NCI-H128 (cell line): ENCODE measurements around the gene SPAM1.
"Not testable (repeated sequence)": the region's sequence is repeated elsewhere in the genome, so short reads cannot be mapped to it uniquely, and the experiment has no call there.

Source experiments
- DNase-seq: peaks from one replicate; lab custom pipeline; 2025; ENCODE audit not compliant: unreplicated experiment; lab: John Stamatoyannopoulos, UW

Gene SPAM1, protein sequence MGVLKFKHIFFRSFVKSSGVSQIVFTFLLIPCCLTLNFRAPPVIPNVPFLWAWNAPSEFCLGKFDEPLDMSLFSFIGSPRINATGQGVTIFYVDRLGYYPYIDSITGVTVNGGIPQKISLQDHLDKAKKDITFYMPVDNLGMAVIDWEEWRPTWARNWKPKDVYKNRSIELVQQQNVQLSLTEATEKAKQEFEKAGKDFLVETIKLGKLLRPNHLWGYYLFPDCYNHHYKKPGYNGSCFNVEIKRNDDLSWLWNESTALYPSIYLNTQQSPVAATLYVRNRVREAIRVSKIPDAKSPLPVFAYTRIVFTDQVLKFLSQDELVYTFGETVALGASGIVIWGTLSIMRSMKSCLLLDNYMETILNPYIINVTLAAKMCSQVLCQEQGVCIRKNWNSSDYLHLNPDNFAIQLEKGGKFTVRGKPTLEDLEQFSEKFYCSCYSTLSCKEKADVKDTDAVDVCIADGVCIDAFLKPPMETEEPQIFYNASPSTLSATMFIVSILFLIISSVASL

DNA sequence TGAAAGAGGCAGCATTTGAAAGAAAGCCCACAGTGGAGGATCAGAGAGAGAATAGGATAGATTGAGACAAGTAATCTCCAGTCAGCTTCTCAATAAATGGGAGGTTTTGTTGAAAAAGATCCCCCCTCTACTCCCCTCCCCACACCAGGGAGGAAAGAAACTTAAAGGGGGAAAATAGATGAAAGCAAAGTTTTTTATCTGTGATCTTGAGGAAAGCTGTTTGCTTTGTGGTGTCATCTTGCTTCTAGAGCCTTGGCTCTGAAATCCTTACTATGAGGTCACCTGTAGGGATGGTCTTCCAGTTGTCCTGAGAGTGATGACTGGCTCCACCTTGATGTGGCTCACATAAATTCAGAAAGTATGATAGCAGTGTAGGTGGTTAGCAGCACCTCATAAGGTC lies at the start of gene SPAM1:
Gene SPAM1, plus strand, starts transcription at position 301 of the 400 bp plus-strand sequence. CDS start 28,330 bp downstream, outside the sequence.
- DNase-seq, result no peak

DNA sequence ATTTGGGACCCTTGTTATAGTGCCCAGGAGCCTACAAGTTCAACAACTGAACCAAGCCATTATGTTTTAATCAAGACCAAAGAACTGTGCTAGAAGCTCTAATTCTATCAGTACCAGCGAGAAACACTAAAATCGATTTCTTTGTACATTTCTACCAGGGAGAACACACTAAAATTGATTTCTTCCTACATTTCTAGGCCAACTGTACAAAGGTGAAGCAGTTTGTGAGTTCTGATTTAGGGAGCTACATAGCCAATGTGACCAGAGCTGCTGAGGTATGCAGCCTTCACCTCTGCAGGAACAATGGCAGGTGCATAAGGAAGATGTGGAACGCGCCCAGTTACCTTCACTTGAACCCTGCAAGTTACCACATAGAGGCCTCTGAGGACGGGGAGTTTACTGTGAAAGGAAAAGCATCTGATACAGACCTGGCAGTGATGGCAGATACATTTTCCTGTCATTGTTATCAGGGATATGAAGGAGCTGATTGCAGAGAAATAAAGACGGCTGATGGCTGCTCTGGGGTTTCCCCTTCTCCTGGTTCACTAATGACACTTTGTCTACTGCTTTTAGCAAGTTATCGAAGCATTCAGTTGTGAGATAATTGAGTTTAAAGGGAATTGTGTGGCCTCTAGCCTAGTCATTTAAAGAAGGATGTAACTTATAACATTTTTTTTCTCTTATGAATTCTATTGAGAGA lies 48.3 kb upstream of the SPAM1 start:
- no peak for DNase-seq

DNA sequence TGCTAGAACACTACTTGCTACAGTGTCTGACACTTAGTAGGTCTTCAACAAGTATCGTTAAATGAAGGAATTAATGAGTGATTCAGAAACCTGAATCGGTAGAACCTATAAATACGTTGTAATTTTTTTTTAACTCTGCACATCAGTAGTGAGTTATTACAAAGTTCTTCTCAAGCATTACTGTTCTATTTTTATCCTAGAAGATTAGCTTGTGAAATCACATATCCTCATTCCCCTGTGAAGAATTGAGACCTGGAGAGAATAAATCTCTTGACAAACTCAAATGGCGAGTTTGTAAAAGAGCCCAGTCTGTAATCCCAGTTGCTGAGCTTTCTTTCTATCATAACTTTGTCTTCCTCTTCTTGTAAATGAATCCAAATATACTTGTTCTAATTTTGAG lies 45.4 kb upstream of the SPAM1 start:
- no peak for DNase-seq

DNA sequence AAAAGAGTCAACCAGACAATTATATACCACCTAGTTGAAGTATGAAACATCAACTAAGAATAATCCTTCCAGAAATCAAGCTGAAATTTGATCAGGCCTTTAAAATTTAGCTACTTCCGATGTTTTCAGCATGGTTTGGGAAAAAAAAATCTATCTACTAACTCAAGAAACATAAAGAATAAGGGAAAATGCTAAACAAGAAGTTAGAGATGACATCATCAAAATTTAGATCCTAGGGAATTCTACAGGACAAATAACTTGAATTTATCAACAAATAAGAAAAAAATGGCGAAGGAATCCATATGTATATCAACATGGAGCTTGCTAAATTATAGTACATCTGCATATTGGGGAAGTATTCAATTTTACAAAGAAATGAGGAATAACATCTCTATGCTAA lies 43.7 kb upstream of the SPAM1 start:
- no peak for DNase-seq

DNA sequence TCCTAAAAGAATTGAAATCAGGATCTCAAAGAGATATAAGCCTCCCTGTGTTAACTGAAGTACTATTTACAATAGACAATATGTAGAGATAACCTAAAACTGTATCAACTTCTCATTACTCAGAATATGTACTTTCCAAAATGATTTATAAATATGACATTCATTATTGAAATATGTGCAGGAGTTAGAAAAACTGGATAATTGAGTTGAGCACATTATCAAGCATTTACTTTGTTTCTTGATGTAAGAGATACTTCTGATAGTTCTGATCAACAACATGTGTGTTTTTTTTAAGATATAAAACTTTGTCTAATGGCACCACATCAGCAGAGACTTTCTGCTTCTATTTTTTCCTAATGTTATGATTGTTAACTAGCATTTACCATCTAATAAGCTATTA lies 41.9 kb upstream of the SPAM1 start:
- DNase-seq, result no peak

DNA sequence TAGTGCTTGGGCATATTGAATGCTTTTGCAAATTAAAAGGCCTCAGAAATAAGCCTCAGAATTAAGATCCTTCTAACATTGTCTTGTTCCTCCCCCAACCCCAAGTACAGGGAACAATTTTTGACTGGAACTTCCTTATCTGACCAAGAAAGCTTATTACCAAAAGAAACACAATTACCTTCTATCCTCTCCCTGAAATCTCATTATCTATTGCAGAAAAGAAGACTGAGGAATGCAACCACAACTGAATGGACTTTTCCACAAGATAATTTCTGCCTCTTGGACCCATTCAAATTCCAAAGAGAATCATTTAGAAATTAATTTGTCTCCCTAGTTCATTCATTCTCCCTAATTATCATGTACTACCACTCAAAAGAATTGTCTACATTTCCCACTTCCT lies 36.8 kb upstream of the SPAM1 start:
- DNase-seq, result no peak

DNA sequence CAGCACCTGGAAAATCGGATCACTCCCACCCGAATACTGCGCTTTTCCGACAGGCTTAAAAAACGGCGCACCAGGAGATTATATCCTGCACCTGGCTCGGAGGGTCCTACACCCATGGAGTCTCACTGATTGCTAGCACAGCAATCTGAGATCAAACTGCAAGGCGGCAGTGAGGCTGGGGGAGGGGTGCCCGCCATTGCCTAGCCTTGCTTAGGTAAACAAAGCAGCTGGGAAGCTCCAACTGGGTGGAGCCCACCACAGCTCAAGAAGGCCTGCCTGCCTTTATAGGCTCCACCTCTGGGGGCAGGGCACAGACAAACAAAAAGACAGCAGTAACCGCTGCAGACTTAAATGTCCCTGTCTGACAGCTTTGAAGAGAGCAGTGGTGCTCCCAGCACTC lies 30.3 kb upstream of the SPAM1 start:
- not testable (repeated sequence) for DNase-seq

DNA sequence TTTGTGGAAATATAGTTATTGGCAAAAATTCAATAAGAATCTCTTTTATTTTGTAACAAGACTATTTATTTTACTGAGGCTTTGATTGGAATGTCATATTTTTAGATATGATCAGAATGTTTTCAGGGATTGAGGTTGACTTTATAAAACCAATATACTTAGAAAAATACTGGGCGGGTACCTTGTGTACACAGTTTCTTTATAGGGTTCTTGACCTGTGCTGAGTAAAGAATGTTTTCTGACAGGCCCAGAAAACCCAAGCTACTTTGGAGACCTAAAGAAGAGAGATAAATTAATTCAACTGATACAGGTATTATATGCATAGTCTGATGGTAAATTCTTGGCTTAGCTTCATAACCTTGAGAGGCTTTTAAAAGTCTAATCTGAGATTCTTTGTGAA lies 23.9 kb upstream of the SPAM1 start:
- no peak for DNase-seq

DNA sequence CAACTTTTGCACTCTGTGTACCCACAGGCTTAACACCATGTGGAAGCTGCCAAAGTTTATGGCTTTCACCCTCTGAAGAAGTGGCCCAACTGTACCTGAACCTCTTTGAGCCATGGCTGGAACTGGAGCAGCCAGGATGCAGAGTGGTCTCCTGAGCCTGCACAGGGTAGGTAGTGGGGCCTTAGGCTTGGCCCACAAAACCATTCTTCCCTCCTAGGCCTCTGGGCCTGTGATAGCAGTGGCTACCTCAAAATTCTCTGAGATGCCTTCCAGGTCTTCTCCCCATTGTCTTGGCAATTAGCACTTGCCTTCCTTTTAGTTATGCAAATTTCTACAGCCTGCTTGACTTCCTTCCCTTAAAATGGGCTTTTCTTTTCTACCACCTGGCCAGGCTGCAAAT lies 19.3 kb upstream of the SPAM1 start:
- DNase-seq, result no peak

DNA sequence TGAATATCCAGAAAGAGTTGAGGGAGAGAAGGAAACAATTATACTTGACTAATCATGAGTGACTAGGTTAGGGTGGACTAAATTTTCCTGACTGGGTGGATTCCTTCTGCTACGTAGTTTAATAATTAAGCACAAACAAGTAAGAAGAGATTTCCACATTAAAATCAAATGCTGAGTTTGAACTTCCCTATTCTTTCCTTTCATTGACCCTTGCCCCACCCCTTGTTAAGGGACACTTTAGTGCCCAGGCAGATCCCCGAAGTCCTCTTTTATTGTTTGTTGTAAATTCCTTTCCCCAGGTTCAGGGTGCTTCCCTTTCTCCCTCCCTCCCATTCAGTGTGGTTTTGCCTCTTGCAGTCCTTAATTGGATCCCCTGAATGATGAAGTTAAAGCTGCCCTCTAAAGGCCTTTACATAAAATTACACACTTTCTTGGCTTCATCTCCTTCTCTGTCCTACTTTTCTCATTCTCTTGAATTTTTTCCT lies 8.8 kb upstream of the SPAM1 start:
- DNase-seq, result no peak

DNA sequence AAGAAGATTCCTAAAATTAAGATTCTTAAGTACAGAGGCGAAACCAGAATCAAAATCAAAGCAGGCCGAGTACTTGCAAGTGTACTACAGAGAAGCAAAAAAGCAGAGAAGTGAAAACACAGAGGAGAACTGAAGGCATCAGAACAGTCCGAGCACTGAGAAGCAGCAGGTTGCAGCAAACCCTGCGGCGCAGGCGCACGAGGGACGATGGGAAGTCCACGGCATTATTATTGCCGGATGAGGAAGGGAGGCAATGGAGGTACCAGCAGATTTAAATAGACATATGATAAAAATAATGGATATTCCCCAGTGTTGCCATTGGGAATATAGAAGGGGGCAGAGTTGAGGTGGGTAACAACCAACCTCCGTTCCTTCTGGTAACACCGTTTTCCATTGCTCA lies 7.2 kb upstream of the SPAM1 start:
- no peak for DNase-seq

DNA sequence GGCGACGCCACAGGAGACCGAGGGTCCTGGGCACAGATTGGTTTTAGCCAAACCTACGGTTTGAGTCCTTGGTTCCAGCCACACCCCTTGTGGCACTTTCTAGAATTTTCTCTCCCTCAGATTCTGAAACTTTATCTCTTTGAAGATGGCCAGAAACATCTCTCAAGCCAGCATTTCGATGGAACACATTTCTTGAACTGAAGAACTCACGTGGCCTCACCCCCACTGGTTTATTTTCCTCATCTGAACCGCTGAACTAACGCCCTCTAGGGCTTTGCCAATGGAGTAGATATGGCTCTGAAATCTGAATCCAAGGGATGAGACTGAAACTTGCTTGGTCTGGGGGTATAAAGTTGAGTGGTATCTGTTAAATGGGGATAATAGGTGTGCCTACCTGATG lies 6.7 kb upstream of the SPAM1 start:
- no peak for DNase-seq

DNA sequence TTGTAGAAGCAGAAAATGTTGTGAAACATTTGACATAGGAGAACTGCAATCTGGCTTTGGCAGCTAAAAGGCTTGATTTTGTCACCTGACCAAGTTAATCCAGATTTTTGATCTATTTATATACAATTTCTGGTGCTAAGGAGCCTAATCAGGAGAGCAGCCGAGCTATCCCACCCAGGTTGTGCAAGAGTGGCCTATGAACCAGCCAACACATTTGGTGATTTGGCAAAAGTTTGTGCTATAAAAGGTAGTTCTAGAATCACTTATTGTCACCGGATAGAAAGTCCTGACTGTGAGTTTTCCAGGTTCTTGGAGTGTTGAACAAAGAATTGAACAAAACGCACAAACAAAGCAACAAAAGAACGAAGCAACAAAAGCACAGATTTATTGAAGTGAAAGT lies 1.4 kb upstream of the SPAM1 start:
- DNase-seq, result no peak

DNA sequence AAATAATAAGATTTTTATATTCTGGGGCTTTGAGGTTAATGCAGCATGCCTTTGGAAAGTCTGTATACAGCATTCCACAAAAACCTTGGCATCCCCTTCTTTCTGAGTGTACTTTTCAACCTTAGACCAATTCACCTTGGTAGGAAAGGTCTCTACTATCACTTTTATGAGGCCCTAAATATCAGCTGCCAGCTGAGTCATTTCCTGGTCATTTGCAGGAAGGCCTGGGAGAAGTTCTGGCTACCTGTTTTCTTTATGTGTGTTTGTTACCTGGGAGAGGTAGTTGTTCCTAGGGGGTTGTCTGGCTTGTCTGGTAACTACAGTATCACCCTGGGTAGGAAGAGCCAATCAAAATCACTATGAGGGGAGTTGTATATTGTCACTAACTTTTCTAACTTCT lies 4.1 kb downstream of the SPAM1 start:
- DNase-seq, result no peak

DNA sequence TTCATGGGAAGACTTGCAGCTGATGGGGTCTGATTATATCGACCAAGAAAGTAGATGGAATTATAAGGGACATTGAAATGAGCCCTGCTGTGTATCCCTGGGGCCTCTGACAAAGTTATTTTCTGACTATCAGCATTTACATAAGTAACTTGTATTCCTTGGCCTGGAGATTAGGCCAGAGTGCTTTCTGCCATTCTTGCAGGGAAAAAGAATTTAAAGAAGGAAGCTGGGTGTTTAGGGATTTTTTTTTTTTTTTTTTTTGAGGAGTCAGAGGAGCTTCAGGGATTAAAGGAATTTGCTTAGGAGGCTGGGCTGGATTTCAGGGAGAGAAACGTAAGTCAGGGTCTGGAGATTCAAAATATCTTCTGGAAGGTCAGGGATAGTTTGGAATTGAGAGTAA lies 4.6 kb downstream of the SPAM1 start:
- no peak for DNase-seq

DNA sequence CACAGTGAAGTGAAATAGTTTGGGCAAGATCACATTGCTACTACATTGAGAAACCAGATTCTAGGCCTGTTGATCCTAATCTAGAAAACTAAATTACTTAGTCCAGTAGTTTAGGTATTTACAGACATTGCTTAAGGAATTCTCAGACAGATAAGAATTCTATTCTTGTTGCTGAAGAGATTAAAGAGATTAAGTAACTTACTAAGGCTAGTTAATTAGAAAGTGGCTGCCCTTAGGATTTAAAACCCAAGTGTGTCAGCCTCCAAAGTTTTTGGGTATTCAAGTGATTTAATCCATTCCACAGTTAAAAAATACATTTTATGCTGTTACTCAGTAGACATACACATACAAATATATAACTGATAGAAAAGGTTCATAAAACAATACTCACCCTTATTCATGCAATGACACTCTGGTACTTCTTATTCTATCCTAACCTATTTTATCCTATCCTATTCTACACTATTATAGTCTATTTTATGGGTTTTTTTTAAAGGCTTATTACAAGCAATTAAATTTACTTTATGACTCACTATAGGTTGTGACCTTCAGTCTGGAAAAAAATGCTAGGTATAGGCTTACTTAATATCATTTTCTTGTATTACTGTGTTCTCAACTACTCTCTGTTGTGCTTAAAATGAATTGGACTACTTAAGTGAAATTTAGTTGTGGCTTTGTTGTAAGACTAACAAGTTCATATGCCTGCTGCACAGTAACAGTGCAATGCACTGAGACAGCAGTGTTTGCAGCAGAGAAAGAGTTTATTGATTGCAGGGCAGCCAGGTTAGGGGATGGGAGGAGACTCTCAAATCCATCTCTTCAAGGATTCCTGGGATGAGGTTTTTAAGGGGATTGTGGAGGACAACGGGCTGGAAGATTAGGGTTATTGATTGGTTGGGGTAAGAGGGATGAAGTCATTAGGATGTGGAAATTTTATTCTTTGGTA lies 10.7 kb downstream of the SPAM1 start:
- DNase-seq, result no peak

DNA sequence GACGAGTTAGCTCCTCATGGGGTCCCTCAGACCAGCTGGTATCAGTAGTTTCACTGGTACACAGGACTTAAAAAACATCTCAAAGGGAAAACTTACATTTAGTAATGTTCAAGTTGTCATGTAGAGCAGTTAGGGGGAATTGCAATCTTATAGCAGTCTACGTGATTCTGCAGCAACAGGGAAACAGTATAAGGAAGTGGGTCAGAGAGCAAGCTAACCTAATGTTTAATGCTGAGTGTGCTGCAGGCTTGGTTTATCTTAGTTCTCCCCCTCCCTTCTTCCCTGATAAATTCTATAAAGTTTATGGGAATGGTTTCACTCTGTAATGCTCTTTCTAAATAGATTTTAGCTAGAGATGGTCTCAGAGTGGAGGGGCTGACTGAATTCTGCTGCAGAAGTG lies 11.3 kb downstream of the SPAM1 start:
- DNase-seq, result no peak

DNA sequence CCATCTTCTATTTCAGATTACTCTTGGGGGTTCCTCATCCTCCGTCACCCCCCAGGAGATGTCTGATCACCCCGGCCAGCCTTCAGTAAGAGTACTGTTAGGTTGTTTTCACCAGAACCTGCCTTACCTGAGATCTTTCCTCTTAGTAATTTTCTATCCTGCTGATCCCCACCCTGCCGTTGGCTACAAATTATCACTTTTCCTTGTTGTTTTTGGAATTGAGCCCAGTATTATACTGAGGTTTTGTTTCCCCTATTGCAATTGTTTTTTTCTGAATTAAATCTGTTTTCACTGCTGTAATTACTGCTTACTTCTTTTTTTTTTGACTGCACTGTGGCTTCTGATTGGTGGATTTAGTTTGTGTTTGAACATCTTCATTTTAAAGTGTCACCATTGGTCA lies 14.7 kb downstream of the SPAM1 start:
- no peak for DNase-seq

DNA sequence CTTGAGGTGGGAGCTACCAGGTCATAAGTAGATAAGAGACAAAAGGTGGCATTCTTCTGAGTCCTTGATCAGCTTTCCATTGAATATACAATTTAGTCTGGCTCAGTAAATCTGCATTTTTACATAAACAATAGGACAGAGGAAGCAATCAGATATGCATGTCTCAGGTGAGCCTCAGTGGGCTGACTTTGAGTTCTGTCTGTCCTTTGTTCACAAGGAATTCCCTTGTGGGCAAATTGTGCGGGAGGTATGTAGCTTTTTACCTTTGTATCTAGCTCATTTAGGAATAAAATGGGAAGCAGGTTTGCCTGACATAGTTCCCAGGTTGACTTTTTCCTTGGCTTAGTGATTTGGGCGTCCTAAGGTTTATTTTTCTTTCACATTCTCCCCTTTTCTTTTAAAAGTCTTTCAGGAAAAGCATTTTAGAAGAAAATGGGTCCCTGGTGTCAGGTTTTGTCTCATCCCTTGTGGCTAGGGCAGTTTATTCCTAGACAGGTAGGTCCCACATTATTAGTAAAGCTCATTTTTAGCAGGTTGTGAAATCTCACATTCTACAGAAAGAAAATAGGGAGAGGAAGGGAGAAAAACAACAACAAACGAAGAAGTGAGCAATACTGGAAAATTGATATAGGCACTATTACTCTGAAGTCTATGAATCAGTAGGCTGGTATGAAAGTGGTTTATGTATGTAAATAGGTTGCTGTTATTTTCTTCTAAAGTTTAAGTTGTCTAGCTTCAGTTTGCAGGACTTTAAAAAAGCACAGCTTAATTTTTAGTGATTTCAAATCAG lies 16.5 kb downstream of the SPAM1 start:
- no peak for DNase-seq

DNA sequence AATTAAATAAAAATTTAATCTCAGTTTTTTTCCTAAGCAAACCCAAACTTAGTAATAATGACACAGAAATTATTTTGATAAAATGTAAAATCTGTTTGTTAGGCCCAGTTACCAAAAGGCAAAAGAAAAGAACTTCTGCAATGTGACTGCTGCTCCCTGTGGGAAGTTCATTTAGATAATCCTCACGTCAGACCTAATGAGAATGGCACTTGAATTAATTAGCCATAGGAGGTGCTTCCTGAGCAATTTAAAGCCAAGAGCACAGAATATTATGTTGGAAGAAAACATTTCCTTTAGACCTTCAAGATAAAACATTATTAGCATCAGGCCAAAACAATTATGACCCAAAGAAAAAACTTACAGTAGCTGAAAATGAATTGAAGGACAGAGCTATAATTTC lies 19.4 kb downstream of the SPAM1 start:
- DNase-seq, result no peak
